Uterus (tissue), 4 donors: ENCODE measurements around the gene TSKS. TPM values are rescaled to one million over a fixed set of nuclear protein-coding genes. Genes with fewer than 3 reads are reported as not detected.

Experiments used
- DNase-seq, 2 donors: peaks; one replicate each; pipeline ENCODE4 v3.0.0-alpha.2; 2019 to 2020
- H3K27ac ChIP-seq, 2 donors: fragments of 200-600 bp; sonication (generic); 1 replicate in 1 of 2; 2 replicates in 1 of 2; pipeline ENCODE4 v1.5.1; 2016 to 2018
- H3K27me3 ChIP-seq, 2 donors: fragments of 200-600 bp; sonication (generic); one replicate each; pipeline ENCODE4 v1.5.1; 2018 to 2019; ENCODE audit warnings: control low read depth in 1 of 2
- H3K36me3 ChIP-seq, 2 donors: fragments of 200-600 bp; sonication (generic); one replicate each; pipeline ENCODE4 v1.5.1; 2019; ENCODE audit warnings: control low read depth in 1 of 2
- H3K4me1 ChIP-seq, 2 donors: fragments of 200-600 bp; sonication (generic); one replicate each; pipeline ENCODE4 v1.5.1; 2018 to 2019; ENCODE audit warnings: control low read depth in 1 of 2
- H3K4me3 ChIP-seq, 2 donors: fragments of 200-600 bp; sonication (generic); 1 replicate in 1 of 2; 2 replicates in 1 of 2; pipeline ENCODE4 v1.5.1; 2018 to 2019; ENCODE audit warnings: mild to moderate bottlenecking in 1 of 2
- H3K9me3 ChIP-seq, 2 donors: fragments of 200-600 bp; sonication (generic); one replicate each; pipeline ENCODE4 v1.5.1; 2019; ENCODE audit warnings: control low read depth in 1 of 2
- POLR2A ChIP-seq, 2 donors: fragments of 450-650 bp; IDR thresholded peaks; one replicate each; pipeline ENCODE4 v1.6.1; 2016; ENCODE audit warnings: antibody characterized with exemption in 2 of 2, mild to moderate bottlenecking in 1 of 2, moderate library complexity in 1 of 2
- intact Hi-C: fragments of 100-400 bp; cut with DNase I; formaldehyde crosslinking; loops from one replicate; pipeline ENCODE4 v1.15.1; 2023; ENCODE audit warnings: low total_unique reads
- total RNA-seq, 4 donors: library from RNA; depleted of rRNA in 3 of 4; stranded (reverse); fragments of >200 nt in 3 of 4; gene quantifications; one replicate each; pipeline versions ENCODE4 v1.1.0 to v1.2.4, GENCODE V29; 2014 to 2023
- TF ChIP-seq, protein P1 (sequence below), 4 experiments: fragments of 200-600 bp in 2 of 4; fragments of 450-650 bp in 2 of 4; sonication (generic) in 2 of 4; IDR thresholded peaks; one replicate each; pipeline ENCODE4 v1.5.1; 2016 to 2019; ENCODE audit warnings: antibody characterized with exemption in 4 of 4, mild to moderate bottlenecking in 2 of 4, moderate library complexity in 1 of 4
- donor health status: DM: yes; HTN: yes; CAD: no.

TSKS gene
- total RNA-seq, 4 donors from 2014 or later: 0.28 to 1.9 TPM; not detected in 2

GRCh38 chr19:49798574-49798973 is 35.5 kb upstream of the TSKS start:
- Histone ChIP-seq H3K4me3 (no peak overlapping the region), H3K4me1 (peaks cover 0 to 5% of the 10 kb centered on the region in 2 donors), H3K9me3 (no peaks in the 10 kb centered on the region), H3K27me3 (no peaks in the 10 kb centered on the region), H3K27ac (no peak overlapping the region), H3K36me3 (no peaks in the 10 kb centered on the region)
- DNase-seq: no peak
- intact Hi-C loops: no loop called here
- TF ChIP-seq, protein P1, sequence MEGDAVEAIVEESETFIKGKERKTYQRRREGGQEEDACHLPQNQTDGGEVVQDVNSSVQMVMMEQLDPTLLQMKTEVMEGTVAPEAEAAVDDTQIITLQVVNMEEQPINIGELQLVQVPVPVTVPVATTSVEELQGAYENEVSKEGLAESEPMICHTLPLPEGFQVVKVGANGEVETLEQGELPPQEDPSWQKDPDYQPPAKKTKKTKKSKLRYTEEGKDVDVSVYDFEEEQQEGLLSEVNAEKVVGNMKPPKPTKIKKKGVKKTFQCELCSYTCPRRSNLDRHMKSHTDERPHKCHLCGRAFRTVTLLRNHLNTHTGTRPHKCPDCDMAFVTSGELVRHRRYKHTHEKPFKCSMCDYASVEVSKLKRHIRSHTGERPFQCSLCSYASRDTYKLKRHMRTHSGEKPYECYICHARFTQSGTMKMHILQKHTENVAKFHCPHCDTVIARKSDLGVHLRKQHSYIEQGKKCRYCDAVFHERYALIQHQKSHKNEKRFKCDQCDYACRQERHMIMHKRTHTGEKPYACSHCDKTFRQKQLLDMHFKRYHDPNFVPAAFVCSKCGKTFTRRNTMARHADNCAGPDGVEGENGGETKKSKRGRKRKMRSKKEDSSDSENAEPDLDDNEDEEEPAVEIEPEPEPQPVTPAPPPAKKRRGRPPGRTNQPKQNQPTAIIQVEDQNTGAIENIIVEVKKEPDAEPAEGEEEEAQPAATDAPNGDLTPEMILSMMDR (IDR thresholded peaks at IDR 0.05): no peak
- TF ChIP-seq POLR2A (IDR thresholded peaks at IDR 0.05): no peak

- no peaks in the 10 kb centered on the region for H3K9me3 ChIP-seq
- no peak for TF ChIP-seq POLR2A (IDR thresholded peaks at IDR 0.05)
- TF ChIP-seq, protein P1 (IDR thresholded peaks at IDR 0.05): no peak
- no peak for DNase-seq
- no peaks in the 10 kb centered on the region for H3K27me3 ChIP-seq
- H3K4me1 ChIP-seq: peaks cover 9 to 12% of the 10 kb centered on the region in 2 donors
- no peak overlapping the region for H3K4me3 ChIP-seq
- intact Hi-C loops: no loop called here
- H3K27ac ChIP-seq: no peak overlapping the region
- no peaks in the 10 kb centered on the region for H3K36me3 ChIP-seq
These were observed 32.5 kb upstream of the TSKS start for GRCh38 chr19:49795615-49796014.

- Histone ChIP-seq H3K9me3 (no peaks in the 10 kb centered on the region), H3K36me3 (no peaks in the 10 kb centered on the region), H3K4me3 (no peak overlapping the region), H3K4me1 (peaks cover 12% of the 10 kb centered on the region in 2 donors), H3K27me3 (no peaks in the 10 kb centered on the region), H3K27ac (no peak overlapping the region)
- intact Hi-C loops: no loop called here
- DNase-seq: no peak
- TF ChIP-seq, protein P1 (IDR thresholded peaks at IDR 0.05): no peak
- no peak for TF ChIP-seq POLR2A (IDR thresholded peaks at IDR 0.05)
These were observed 30.4 kb upstream of the TSKS start for GRCh38 chr19:49793561-49793840.

- H3K27me3 ChIP-seq: no peaks in the 10 kb centered on the region
- intact Hi-C loops: no loop called here
- H3K4me1 ChIP-seq: peaks cover 12% of the 10 kb centered on the region in 2 donors
- no peak overlapping the region for H3K27ac ChIP-seq
- no peaks in the 10 kb centered on the region for H3K36me3 ChIP-seq
- no peak for TF ChIP-seq POLR2A (IDR thresholded peaks at IDR 0.05)
- TF ChIP-seq, protein P1 (IDR thresholded peaks at IDR 0.05): no peak
- no peak overlapping the region for H3K4me3 ChIP-seq
- no peak for DNase-seq
- H3K9me3 ChIP-seq: no peaks in the 10 kb centered on the region
These were observed 29.9 kb upstream of the TSKS start for GRCh38 chr19:49792829-49793560.

- DNase-seq: no peak
- Histone ChIP-seq H3K27me3 (no peaks in the 10 kb centered on the region), H3K36me3 (no peaks in the 10 kb centered on the region), H3K4me3 (no peak overlapping the region), H3K4me1 (peaks cover 12% of the 10 kb centered on the region in 2 donors), H3K9me3 (no peaks in the 10 kb centered on the region), H3K27ac (peak overlapping the region; percentile 76 to 85)
- no peak for TF ChIP-seq POLR2A (IDR thresholded peaks at IDR 0.05)
- TF ChIP-seq, protein P1 (IDR thresholded peaks at IDR 0.05): no peak
- intact Hi-C loops: no loop called here
These were observed 28.8 kb upstream of the TSKS start for GRCh38 chr19:49791776-49792445.
